Measurements from ENCODE around the gene ZNF277. TPM values are rescaled to one million over a fixed set of nuclear protein-coding genes. Genes with fewer than 3 reads are reported as not detected.

Gene ZNF277
- total RNA-seq, 1 experiment from 2014 or later: 21.3 TPM

DNA sequence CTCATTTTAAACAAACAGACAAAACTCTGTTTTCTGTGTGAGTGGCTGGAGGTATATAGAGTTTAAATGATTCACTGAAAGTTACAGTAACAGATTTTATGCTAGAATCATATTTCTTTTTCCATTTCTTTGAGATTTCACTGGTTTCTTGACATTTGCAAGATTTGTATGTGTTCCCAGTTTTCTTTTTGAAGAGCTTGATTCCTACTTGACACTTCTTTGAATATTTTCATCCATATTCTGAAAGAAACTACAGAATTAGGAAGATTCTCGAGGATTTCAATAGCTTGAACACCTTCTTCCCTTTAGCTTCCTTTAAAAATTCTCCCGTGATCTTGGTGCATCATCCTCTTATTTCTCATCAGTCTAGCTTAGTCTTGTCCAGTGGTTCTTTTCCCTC, 93.6 kb downstream of the ZNF277 start:
- Histone ChIP-seq H3K4me2 (ENCODE audit: low read length) (no peak overlapping the region), H3K9me2 (ENCODE audit: insufficient read depth) (no peaks in the 10 kb centered on the region), H3K27me3 (ENCODE audit: insufficient read depth, low read length) (no peaks in the 10 kb centered on the region), H3K9ac (ENCODE audit: low read length) (no peak overlapping the region), H3K36me3 (ENCODE audit: control insufficient read depth in 1 of 2, insufficient read depth in 2 of 2, low read length in 2 of 2) (no peaks in the 10 kb centered on the region), H4K20me1 (ENCODE audit: insufficient read depth) (no peaks in the 10 kb centered on the region), H3K4me1 (ENCODE audit: control insufficient read depth in 1 of 2, insufficient read depth in 2 of 2, low read length in 2 of 2) (no peaks in the 10 kb centered on the region), H3K27ac (ENCODE audit: low read depth, low read length) (no peak overlapping the region), H3K9me3 (ENCODE audit: control insufficient read depth in 1 of 2, insufficient read depth in 1 of 2, low read depth in 1 of 2, low read length in 2 of 2) (no peaks in the 10 kb centered on the region), H2AFZ (ENCODE audit: low read depth, low read length, poor library complexity, severe bottlenecking) (no peak overlapping the region), H3K79me2 (ENCODE audit: insufficient read depth, low read length) (no peaks in the 10 kb centered on the region), H3K4me3 (replicated peaks in 1 of 2; ENCODE audit: low read depth in 1 of 2, low read length in 2 of 2) (no peak overlapping the region)
- no peak for TF ChIP-seq SIN3A (IDR thresholded peaks at IDR 0.05; ENCODE audit: low read depth)
- TF ChIP-seq, protein P1, sequence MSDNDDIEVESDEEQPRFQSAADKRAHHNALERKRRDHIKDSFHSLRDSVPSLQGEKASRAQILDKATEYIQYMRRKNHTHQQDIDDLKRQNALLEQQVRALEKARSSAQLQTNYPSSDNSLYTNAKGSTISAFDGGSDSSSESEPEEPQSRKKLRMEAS (IDR thresholded peaks at IDR 0.05): no peak
- no peak for TF ChIP-seq ZNF274 (IDR thresholded peaks at IDR 0.05; ENCODE audit: low read depth, low read length)
- no peak for TF ChIP-seq FOSL1 (IDR thresholded peaks at IDR 0.05; ENCODE audit: low read depth)
- TF ChIP-seq YY1 (IDR thresholded peaks at IDR 0.05; ENCODE audit: extremely low read depth, insufficient replicate concordance, low read depth, low read length): no peak
- no peak for TF ChIP-seq EGR1 (IDR thresholded peaks at IDR 0.05; ENCODE audit: low read depth)
- no peak for TF ChIP-seq ZFX (IDR thresholded peaks at IDR 0.05)
- no peak for TF ChIP-seq ELF1 (IDR thresholded peaks at IDR 0.05; ENCODE audit: borderline replicate concordance, low read depth)
- TF ChIP-seq, protein P2, sequence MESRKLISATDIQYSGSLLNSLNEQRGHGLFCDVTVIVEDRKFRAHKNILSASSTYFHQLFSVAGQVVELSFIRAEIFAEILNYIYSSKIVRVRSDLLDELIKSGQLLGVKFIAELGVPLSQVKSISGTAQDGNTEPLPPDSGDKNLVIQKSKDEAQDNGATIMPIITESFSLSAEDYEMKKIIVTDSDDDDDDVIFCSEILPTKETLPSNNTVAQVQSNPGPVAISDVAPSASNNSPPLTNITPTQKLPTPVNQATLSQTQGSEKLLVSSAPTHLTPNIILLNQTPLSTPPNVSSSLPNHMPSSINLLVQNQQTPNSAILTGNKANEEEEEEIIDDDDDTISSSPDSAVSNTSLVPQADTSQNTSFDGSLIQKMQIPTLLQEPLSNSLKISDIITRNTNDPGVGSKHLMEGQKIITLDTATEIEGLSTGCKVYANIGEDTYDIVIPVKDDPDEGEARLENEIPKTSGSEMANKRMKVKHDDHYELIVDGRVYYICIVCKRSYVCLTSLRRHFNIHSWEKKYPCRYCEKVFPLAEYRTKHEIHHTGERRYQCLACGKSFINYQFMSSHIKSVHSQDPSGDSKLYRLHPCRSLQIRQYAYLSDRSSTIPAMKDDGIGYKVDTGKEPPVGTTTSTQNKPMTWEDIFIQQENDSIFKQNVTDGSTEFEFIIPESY (IDR thresholded peaks at IDR 0.05; ENCODE audit: extremely low read depth, insufficient replicate concordance, low read length): no peak
- TF ChIP-seq CBX3 (IDR thresholded peaks at IDR 0.05; ENCODE audit: low read depth): no peak
- no peak for TF ChIP-seq EZH2 (IDR thresholded peaks at IDR 0.05)
- TF ChIP-seq SRF (IDR thresholded peaks at IDR 0.05; ENCODE audit: low read depth): no peak
- no peak for TF ChIP-seq JUND (IDR thresholded peaks at IDR 0.05)
- ChIA-PET POLR2A (no interaction called here), CTCF (no interaction called here), RAD21 (ENCODE audit: low non-redundant PET in 1 of 2, low total read pairs in 2 of 2, uncharacterized antibody in 2 of 2, unreplicated experiment in 2 of 2) (no interaction called here)
- DNase-seq (ENCODE audit: low read depth, low spot score): no peak
- no peak for ATAC-seq
- BruUV-seq (replicated peaks): no TSS peak
- intact Hi-C loops (cut with micrococcal nuclease): no loop called here

All from HCT116 (cell line).